Measurements from ENCODE around the gene WNT6. TPM values are rescaled to one million over a fixed set of nuclear protein-coding genes. Genes with fewer than 3 reads are reported as not detected.

WNT6 gene
- total RNA-seq, 1 experiment from 2014 or later: not detected

DNA sequence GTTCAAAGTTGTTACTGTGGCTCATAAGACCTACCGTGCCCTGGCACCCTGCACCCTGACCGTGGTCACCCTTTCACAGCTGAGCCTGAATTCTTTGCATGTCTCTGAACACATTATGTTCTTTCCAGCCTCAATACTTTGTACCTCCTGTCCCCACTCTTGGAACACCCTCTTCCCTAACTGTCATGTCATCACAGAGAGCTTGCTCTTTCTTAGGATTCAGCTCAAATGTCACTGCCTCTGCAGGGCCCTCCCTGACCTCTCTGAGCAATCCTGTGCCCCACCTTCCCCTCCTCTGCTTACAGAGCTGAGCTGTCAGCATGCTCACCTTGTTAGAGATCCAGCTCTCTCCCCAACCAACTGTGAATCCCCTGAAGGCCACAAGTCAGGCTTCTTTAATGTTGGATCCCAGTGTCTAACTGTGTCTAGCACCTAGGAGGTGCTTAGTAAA lies 43.0 kb upstream of the WNT6 start:
- H3K79me2 ChIP-seq (ENCODE audit: low read length): no peaks in the 10 kb centered on the region
- no TSS peak for BruUV-seq (replicated peaks)
- H3K9me3 ChIP-seq (ENCODE audit: low read length): no peaks in the 10 kb centered on the region
- no peaks in the 10 kb centered on the region for H3K4me1 ChIP-seq (ENCODE audit: insufficient read depth, low read length)
- no peak overlapping the region for H3K27ac ChIP-seq (ENCODE audit: low read length)
- ChIA-PET POLR2A (ENCODE audit: unreplicated experiment) (interaction anchor here (0.6 kb wide), 1 partner anchor 62 kb away, joined by 3 read pairs; no protein-coding TSS in a partner anchor), CTCF (no interaction called here)
- H3F3A ChIP-seq (ENCODE audit: low read length, unreplicated experiment): no peaks in the 10 kb centered on the region
- H3K9ac ChIP-seq (ENCODE audit: low read length): no peak overlapping the region
- no peaks in the 10 kb centered on the region for H3K27me3 ChIP-seq (ENCODE audit: low read length)
- DNase-seq: no peak
- intact Hi-C loops (cut with micrococcal nuclease): no loop called here
- no peaks in the 10 kb centered on the region for H4K20me1 ChIP-seq (ENCODE audit: low read length)
- no peak for TF ChIP-seq CTCF (conservative IDR thresholded peaks at IDR 0.05; ENCODE audit: low read depth, low read length)
- TF ChIP-seq EZH2phosphoT487 (IDR thresholded peaks at IDR 0.05; ENCODE audit: borderline replicate concordance, low read length): no peak
- TF ChIP-seq EZH2 (IDR thresholded peaks at IDR 0.05; ENCODE audit: low read length, unreplicated experiment): no peak
- H3K36me3 ChIP-seq (ENCODE audit: low read depth, low read length): no peaks in the 10 kb centered on the region
- H3K9me2 ChIP-seq (replicated peaks; ENCODE audit: low read length): no peaks in the 10 kb centered on the region
- no peak for ATAC-seq
- H2AFZ ChIP-seq (ENCODE audit: low read length): no peak overlapping the region
- H3K4me2 ChIP-seq (ENCODE audit: low read length): no peak overlapping the region
- no peak overlapping the region for H3K4me3 ChIP-seq (ENCODE audit: low read length)

- ChIA-PET POLR2A (ENCODE audit: unreplicated experiment) (no interaction called here), CTCF (no interaction called here)
- no peak for DNase-seq
Observed at GRCh38 chr2:218819093-218819492, 40.5 kb upstream of the WNT6 start.

More at GRCh38 chr2:218819093-218819492, 40.5 kb upstream of the WNT6 start:
- H3F3A ChIP-seq (ENCODE audit: low read length, unreplicated experiment): no peaks in the 10 kb centered on the region
- BruUV-seq (replicated peaks): no TSS peak
- H3K4me2 ChIP-seq (ENCODE audit: low read length): no peak overlapping the region
- no peak overlapping the region for H3K4me3 ChIP-seq (ENCODE audit: low read length)
- TF ChIP-seq CTCF (conservative IDR thresholded peaks at IDR 0.05; ENCODE audit: low read depth, low read length) (no peak), EZH2 (IDR thresholded peaks at IDR 0.05; ENCODE audit: low read length, unreplicated experiment) (no peak), EZH2phosphoT487 (IDR thresholded peaks at IDR 0.05; ENCODE audit: borderline replicate concordance, low read length) (no peak)
- H3K79me2 ChIP-seq (ENCODE audit: low read length): no peaks in the 10 kb centered on the region
- no peaks in the 10 kb centered on the region for H3K36me3 ChIP-seq (ENCODE audit: low read depth, low read length)
- no peaks in the 10 kb centered on the region for H3K9me3 ChIP-seq (ENCODE audit: low read length)
- no peak overlapping the region for H3K27ac ChIP-seq (ENCODE audit: low read length)
- H3K9ac ChIP-seq (ENCODE audit: low read length): no peak overlapping the region
- no peak overlapping the region for H2AFZ ChIP-seq (ENCODE audit: low read length)
- intact Hi-C loops (cut with micrococcal nuclease): no loop called here
- no peaks in the 10 kb centered on the region for H3K27me3 ChIP-seq (ENCODE audit: low read length)
- no peaks in the 10 kb centered on the region for H3K4me1 ChIP-seq (ENCODE audit: insufficient read depth, low read length)
- H3K9me2 ChIP-seq (replicated peaks; ENCODE audit: low read length): no peaks in the 10 kb centered on the region
- no peaks in the 10 kb centered on the region for H4K20me1 ChIP-seq (ENCODE audit: low read length)
- no peak for ATAC-seq

Data from PC-3 (cell line).